Prostate gland (tissue), 2 donors: Measurements from ENCODE around the gene BRAT1. TPM values are rescaled to one million over a fixed set of nuclear protein-coding genes. Genes with fewer than 3 reads are reported as not detected.

Source experiments
- DNase-seq: peaks from one replicate; pipeline ENCODE4 v3.0.0-alpha.2; 2019; ENCODE audit warnings: low spot score
- H3K27ac ChIP-seq, 2 donors: fragments of 200-600 bp; sonication (generic); 2 replicates each; pipeline ENCODE4 v1.5.1; 2017 to 2019
- H3K27me3 ChIP-seq: fragments of 200-600 bp; sonication (generic); replicated peaks from 2 replicates; pipeline ENCODE4 v1.5.1; 2019; ENCODE audit not compliant: insufficient read depth
- H3K36me3 ChIP-seq, 2 donors: fragments of 200-600 bp; sonication (generic); 1 replicate in 1 of 2; 2 replicates in 1 of 2; pipeline versions ENCODE4 v1.5.1 to v1.8.1; 2017 to 2019
- H3K4me1 ChIP-seq: fragments of 200-600 bp; sonication (generic); replicated peaks from 2 replicates; pipeline ENCODE4 v1.5.1; 2019
- H3K4me3 ChIP-seq, 2 donors: fragments of 200-600 bp; sonication (generic); 2 replicates each; pipeline ENCODE4 v1.5.1; 2017 to 2019
- H3K9me3 ChIP-seq: fragments of 200-600 bp; sonication (generic); 2 replicates; pipeline ENCODE4 v1.5.1; 2017
- CTCF ChIP-seq, 4 experiments: fragments of 200-600 bp in 2 of 4; fragments of 450-650 bp in 2 of 4; sonication (generic) in 2 of 4; IDR thresholded peaks; 1 replicate in 3 of 4; 2 replicates in 1 of 4; pipeline ENCODE4 v1.5.1; 2016 to 2019; ENCODE audit warnings: antibody characterized with exemption in 4 of 4, mild to moderate bottlenecking in 2 of 4, moderate library complexity in 2 of 4
- POLR2A ChIP-seq: fragments of 450-650 bp; IDR thresholded peaks from one replicate; pipeline ENCODE4 v1.6.1; 2016; ENCODE audit warnings: antibody characterized with exemption, mild to moderate bottlenecking
- POLR2AphosphoS5 ChIP-seq: sonication (generic); formaldehyde crosslinking; IDR thresholded peaks from one replicate; pipeline ENCODE4 v1.6.1; 2017; ENCODE audit warnings: antibody characterized with exemption
- WGBS: methylation state at CpG from one replicate; pipeline ENCODE4 v1.1.5; 2018; 5-methylcytosine and 5-hydroxymethylcytosine counted together
- intact Hi-C: fragments of 100-400 bp; cut with DNase I; formaldehyde crosslinking; loops from one replicate; pipeline ENCODE4 v1.14.2; 2022
- total RNA-seq, 2 donors: library from RNA; depleted of rRNA; stranded (reverse); fragments of >200 nt; gene quantifications; one replicate each; pipeline ENCODE4 v1.1.0, GENCODE V29; 2016

The BRAT1 gene
- total RNA-seq, 2 donors from 2014 or later = 83.9 to 113 TPM

- Histone ChIP-seq H3K27me3 (no peaks in the 10 kb centered on the region), H3K4me1 (no peaks in the 10 kb centered on the region), H3K27ac (no peak overlapping the region), H3K9me3 (no peaks in the 10 kb centered on the region), H3K4me3 (no peak overlapping the region), H3K36me3 (no peaks in the 10 kb centered on the region)
- DNase-seq = no peak
- intact Hi-C loops = no loop called here
- WGBS = 90% methylated on average over 24 of the region's 24 CpGs
- TF ChIP-seq POLR2AphosphoS5 = no peak
These were observed 31.1 kb upstream of the BRAT1 start for GRCh38 chr7:2586326-2587020.

DNA sequence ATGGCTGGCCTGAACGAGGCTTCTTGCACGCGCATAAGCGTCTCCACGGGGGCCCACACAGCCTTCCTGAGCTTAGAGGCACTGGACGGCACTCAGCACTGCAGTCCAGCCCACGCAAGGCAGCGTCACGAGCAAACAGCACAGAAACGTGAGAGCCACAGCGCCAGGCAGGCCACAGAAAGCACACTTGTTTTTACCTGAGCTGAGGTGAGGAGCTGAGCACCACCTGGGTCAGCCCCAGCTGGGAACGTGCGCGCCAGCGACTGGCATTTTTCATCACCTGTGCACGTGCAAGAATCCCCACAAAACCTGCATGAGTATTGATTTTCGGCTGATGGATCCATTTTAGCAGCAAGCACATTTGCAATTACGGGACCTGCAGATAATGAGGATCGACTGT, 30.1 kb upstream of the BRAT1 start:
- intact Hi-C loops = no loop called here
- 85% methylated on average over 19 of the region's 19 CpGs for WGBS

GRCh38 chr7:2583798-2584580, 28.7 kb upstream of the BRAT1 start:
- H3K4me1 ChIP-seq = no peaks in the 10 kb centered on the region
- no peak for DNase-seq
- TF ChIP-seq CTCF (IDR thresholded peaks at IDR 0.05) = no peak
- no peak for TF ChIP-seq POLR2AphosphoS5
- no peak for TF ChIP-seq POLR2A
- H3K9me3 ChIP-seq = no peaks in the 10 kb centered on the region
- H3K27ac ChIP-seq = no peak overlapping the region
- H3K4me3 ChIP-seq = no peak overlapping the region
- no peaks in the 10 kb centered on the region for H3K36me3 ChIP-seq
- H3K27me3 ChIP-seq = no peaks in the 10 kb centered on the region
- intact Hi-C loops = no loop called here
- WGBS = 93% methylated on average over 30 of the region's 54 CpGs

More for the DNA sequence above, 30.1 kb upstream of the BRAT1 start:
- no peaks in the 10 kb centered on the region for H3K4me1 ChIP-seq
- no peaks in the 10 kb centered on the region for H3K27me3 ChIP-seq
- DNase-seq = no peak
- no peaks in the 10 kb centered on the region for H3K36me3 ChIP-seq
- no peak overlapping the region for H3K27ac ChIP-seq
- TF ChIP-seq POLR2A (no peak), CTCF (IDR thresholded peaks at IDR 0.05) (no peak), POLR2AphosphoS5 (no peak)
- no peaks in the 10 kb centered on the region for H3K9me3 ChIP-seq
- H3K4me3 ChIP-seq = no peak overlapping the region

DNA sequence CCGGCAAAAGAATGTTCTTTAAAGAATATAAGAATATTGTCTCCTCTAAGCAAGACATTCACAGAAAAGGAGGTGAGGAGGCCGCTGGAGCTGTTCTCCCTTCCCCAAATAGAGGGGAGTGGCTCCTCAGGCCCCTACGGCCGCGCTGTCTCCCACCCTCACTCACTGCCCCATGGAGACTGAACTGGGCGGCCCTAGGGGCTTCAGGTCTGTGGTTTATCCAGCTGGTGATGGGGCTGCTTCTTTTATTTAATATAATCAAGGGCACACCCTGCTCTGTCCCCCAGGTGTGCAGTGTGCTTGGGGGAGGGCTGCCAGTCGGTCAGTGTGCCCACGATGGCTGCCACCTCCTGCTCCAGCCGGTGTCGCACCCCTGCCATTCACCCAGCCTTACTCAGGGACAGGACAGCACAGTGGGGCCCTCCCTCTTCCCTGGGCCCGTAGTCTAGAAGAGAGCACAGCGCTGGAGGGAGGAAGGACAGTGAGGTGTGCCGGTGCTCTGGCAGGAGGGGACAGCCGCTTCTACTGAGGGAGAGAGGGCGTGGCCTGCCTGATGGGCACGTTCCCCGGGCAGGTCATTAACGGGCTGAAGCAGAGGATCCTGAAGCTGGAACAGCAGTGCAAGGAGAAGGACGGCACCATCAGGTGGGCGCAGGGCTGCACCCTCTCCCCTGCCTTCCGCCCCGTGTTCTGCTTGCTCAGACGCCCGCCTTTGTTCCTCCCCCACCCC, 26.8 kb upstream of the BRAT1 start:
- DNase-seq = no peak
- no peaks in the 10 kb centered on the region for H3K27me3 ChIP-seq
- H3K4me1 ChIP-seq = no peaks in the 10 kb centered on the region
- no peaks in the 10 kb centered on the region for H3K9me3 ChIP-seq
- H3K4me3 ChIP-seq = no peak overlapping the region
- intact Hi-C loops = no loop called here
- no peak overlapping the region for H3K27ac ChIP-seq
- TF ChIP-seq CTCF (IDR thresholded peaks at IDR 0.05) (no peak), POLR2AphosphoS5 (no peak), POLR2A (no peak)
- no peaks in the 10 kb centered on the region for H3K36me3 ChIP-seq
- WGBS = 79% methylated on average over 24 of the region's 24 CpGs

DNA sequence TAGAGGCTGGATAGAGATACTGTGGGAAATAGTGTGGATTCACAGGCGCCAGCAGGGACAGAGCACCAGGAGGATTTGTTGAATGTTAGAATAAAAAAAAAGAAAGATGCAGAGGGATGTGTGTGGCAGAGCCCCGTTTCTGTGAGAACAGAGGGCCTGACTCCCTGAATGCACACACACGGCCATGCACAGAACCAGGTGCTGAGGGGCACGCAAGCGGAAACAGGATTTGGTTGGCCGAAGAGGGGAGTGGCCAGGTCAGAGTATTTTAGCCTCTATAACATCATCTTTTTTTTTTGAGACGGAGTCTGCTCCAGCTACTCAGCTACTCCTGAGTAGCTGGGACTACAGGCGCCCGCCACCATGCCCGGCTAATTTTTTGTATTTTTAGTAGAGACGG, 25.3 kb upstream of the BRAT1 start:
- 95% methylated on average over 11 of the region's 11 CpGs for WGBS
- no peaks in the 10 kb centered on the region for H3K9me3 ChIP-seq
- no peaks in the 10 kb centered on the region for H3K36me3 ChIP-seq
- H3K27me3 ChIP-seq = no peaks in the 10 kb centered on the region
- H3K4me1 ChIP-seq = no peaks in the 10 kb centered on the region
- no peak for DNase-seq
- no peak for TF ChIP-seq CTCF (IDR thresholded peaks at IDR 0.05)
- TF ChIP-seq POLR2A = no peak
- TF ChIP-seq POLR2AphosphoS5 = no peak
- no peak overlapping the region for H3K4me3 ChIP-seq
- no peak overlapping the region for H3K27ac ChIP-seq
- intact Hi-C loops = no loop called here
